PFSK-1 (cell line): Measurements from ENCODE around the gene TOMM6.

Experiments used
- POLR2AphosphoS5 ChIP-seq: IDR thresholded peaks from 2 replicates; pipeline ENCODE4 v1.6.1; 2012; ENCODE audit warnings: low read depth, mild to moderate bottlenecking, control low read depth, low read length, moderate library complexity
- REST ChIP-seq, 2 experiments: IDR thresholded peaks; 2 replicates each; pipeline versions ENCODE4 v1.6.1 to v1.8.0; 2011 to 2012; ENCODE audit warnings: low read depth in 2 of 2, low read length in 2 of 2, control low read depth in 1 of 2, inconsistent platforms in 1 of 2, mild to moderate bottlenecking in 1 of 2, moderate library complexity in 1 of 2; ENCODE audit not compliant: insufficient read depth in 1 of 2
- TAF1 ChIP-seq: IDR thresholded peaks from 2 replicates; pipeline ENCODE4 v1.6.1; 2012; ENCODE audit warnings: low read length, control low read depth, borderline replicate concordance; ENCODE audit not compliant: insufficient read depth

DNA sequence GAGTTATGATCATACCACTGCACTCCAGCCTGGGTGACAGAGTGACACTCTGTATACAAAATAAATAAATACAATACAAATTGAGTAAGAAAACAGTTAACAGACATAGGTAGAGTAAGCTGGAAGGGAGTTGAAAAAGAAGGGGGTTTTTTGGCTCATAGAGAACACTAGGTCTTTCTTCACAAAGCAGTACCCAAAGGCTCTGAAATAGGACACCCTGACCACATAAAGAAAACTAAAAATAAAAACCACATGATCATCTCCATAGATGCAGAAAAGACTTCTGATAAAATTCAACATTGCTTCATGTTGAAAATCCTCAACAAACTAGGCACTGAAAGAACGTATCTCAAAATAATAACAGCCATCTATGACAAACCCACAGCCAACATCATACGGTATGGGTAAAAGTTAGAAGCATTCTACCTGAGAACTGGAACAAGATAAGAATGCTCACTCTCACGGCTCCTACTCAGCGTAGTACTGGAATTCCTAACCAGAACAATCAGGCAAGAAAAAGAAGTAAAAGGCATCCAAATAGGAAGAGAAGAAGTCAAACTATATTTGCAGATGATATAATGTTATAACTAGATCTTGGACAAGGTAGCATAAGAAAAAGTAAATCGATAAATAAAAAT, 48.6 kb downstream of the TOMM6 start:
- TF ChIP-seq POLR2AphosphoS5 (no peak), REST (IDR thresholded peaks at IDR 0.05; ENCODE audit: insufficient read depth in 1 of 2, low read depth in 2 of 2, low read length in 2 of 2) (no peak), TAF1 (no peak)
